Fibroblast of villous mesenchyme (primary cell): ENCODE results near the gene CDY2B. TPM values are rescaled to one million over a fixed set of nuclear protein-coding genes. Genes with fewer than 3 reads are reported as not detected.
"Not testable (repeated sequence)": the region's sequence is repeated elsewhere in the genome, so short reads cannot be mapped to it uniquely, and the experiment has no call there.

ENCODE experiments used
- DNase-seq: peaks from one replicate; pipeline ENCODE4 v3.0.0-alpha.2; 2010; ENCODE audit warnings: low read depth
- H3K4me3 ChIP-seq: 2 replicates; pipeline ENCODE4 v1.5.1; 2011; ENCODE audit warnings: low read depth, mild to moderate bottlenecking, low read length
- total RNA-seq: library from RNA; depleted of rRNA; stranded (reverse); fragments of >200 nt; gene quantifications from 2 replicates; pipeline ENCODE4 v1.2.3, GENCODE V29; 2012

The CDY2B gene, protein sequence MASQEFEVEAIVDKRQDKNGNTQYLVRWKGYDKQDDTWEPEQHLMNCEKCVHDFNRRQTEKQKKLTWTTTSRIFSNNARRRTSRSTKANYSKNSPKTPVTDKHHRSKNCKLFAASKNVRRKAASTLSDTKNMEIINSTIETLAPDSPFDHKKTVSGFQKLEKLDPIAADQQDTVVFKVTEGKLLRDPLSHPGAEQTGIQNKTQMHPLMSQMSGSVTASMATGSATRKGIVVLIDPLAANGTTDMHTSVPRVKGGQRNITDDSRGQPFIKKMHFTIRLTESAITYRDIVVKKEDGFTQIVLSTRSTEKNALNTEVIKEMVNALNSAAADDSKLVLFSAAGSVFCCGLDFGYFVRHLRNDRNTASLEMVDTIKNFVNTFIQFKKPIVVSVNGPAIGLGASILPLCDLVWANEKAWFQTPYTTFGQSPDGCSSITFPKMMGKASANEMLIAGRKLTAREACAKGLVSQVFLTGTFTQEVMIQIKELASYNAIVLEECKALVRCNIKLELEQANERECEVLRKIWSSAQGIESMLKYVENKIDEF
- not detected in 2 replicates for total RNA-seq

DNA sequence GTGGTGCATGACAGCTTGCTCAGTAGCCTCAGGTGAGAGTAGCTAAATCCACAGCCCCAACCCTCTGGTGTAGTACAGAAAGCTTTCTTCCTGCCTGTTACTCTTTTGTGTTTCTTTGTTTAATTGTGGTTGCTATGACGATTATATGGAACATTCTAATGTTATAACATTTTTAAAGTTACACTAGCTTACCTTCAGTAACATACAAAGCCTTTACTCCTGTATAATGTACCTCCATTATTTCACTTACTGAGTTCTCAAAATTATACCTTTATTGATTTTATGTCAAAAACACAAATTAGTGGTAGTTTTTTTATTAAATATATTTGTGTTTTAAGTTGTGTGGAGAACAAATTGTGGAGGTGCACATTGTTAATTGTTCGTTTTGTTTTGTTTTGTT lies at the start of gene CDY2B:
CDY2B (minus strand) TSS at position 101 of the 400 bp plus-strand sequence. CDS start 328 bp downstream, outside the sequence.
- not testable (repeated sequence) for DNase-seq, H3K4me3 ChIP-seq

DNA sequence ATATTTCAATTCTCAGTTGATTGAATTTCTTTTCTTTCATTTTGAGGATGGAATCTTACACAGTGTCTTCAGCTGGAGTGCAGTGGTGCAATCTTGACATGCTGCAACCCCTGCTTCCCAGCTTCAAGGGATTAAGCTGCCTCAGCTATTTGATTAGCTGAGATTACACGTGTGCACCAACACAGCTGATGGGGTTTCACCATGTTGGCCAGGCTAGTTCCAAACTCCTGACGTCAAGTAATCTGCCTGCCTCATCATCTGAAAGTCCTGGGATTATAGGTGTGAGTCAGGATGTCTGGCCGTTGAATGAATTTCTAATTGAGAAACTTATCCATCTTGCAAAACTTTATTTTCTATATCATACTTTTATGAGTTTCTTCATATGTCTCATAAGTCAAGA lies 28.0 kb upstream of the CDY2B start:
- H3K4me3 ChIP-seq, DNase-seq: not testable (repeated sequence)

DNA sequence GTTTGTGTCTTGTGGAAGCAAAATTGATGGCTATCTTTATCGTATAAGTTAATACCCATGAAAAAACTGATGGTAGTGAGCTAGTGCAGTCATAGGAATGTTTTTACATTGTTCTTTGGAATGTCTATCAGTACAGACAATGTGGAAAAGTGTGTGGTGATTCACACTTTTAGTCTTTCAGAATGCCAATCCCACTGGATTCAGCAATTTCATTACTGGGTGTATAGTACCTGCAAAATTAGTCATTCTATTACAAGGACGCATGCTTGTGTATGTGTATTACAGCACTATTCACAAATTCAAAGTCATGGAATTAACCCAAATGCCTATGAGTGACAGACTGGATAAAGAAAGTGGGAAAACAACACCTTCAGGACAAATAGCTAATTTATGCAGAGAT lies 27.3 kb upstream of the CDY2B start:
- H3K4me3 ChIP-seq, DNase-seq: not testable (repeated sequence)

DNA sequence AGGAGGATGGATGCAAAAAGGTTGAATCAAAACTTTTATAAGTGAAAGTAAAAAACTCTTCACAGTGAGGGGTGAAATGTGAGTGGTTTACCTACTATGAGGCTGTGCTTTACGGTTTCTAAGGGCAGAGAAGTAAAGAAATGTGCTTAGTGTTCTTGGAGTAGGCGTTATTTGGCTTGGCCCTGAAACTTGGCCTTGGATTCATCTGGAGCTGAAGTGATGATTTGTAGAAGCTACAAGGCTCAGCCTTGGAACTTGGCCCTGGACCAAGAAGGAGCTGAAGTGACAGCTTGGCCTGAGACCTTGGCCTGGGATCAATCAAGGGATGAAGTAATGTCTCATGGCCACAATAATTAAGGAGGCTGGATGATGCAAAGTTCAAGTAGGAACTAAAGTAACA lies 1.7 kb upstream of the CDY2B start:
- not testable (repeated sequence) for DNase-seq

DNA sequence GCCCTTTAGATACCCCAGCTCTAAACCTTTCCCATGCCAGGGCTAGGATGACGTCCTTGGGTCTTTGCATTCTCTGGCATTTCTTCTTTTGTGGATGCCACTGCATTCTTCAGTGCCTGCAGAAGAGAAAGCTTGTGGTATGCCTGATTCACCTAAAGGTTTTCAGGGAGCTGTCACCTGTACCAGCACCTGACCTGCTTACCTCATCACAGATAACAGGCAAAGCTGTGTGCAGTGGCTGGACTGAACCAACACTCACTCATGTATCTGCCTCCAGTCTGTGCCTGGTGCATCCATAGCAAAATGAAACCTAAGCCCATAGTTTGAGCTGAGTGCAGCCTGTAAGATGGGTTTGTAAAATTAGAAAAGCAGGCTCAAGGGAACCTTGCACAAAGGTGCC lies 3.3 kb downstream of the CDY2B start:
- not testable (repeated sequence) for DNase-seq, H3K4me3 ChIP-seq

More for the DNA sequence above, 1.7 kb upstream of the CDY2B start:
- not testable (repeated sequence) for H3K4me3 ChIP-seq

DNA sequence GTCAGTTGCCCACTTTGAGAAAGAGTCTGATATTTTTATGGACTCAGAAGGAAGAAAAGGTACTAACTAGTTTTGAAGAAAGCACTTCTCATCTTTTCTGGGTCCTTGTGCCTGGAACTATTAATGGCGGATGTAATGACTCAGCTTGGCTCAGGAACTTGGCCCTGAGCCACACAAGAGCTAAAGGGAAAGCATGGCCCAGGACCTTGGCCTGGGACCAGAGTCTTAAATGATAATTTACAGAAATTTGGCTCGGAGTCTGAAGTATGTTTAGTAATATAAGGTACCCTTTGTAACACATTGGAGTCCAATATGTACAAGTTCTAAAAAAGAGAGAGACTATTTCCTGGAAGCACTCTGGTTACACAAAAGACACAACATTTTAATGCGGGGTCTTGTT lies 4.6 kb downstream of the CDY2B start:
- not testable (repeated sequence) for DNase-seq, H3K4me3 ChIP-seq

DNA sequence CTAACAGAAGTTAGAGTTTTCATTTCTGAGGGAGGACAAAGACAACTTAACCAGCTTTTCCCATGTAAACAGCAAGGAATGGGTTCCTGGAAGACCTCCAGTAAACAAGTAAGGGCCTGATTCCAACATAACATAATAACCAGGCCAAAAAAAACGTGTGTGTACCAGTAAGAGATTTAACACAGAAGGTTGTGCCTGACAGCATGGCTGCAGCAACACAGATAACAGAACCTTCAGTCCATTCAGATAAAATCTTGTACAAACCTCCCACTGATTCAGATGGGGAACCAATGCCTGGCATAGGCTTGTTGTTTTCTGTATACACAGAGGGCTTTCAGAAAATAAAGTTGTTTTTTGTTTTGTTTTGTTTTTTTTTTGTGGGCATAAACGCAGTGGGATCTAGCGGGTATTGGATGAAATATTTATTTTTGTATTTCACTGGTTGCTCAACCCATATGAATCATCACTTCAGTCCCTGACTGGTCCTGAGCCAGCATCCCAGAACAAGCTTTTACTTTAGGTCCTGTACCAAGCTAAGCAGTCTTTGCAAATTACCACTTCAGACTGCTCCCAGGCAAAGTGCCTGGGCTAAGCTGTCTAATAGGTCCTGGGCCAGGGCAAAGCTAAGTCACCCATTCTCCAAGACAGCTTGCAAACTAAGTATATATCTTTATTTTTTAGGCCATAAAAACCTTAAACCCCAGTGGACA lies 8.7 kb downstream of the CDY2B start:
- not testable (repeated sequence) for H3K4me3 ChIP-seq, DNase-seq

DNA sequence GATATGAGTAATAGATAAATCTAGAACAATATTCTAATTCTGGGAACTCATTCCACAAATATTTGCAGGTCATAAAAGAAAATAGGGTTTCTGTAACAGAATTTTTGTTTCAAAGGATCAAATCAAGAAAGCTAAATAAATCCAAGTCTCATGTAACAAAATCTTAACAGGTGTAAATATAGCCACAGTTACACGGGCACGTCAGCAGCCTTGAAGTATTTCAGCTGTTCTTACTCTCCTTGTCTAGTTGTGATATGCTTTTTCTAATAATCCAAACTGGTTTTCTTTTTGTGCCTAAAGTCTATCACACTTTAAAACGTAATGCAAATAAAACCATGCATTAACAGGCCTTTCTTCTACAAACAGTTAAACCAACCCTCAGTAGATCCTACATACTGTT lies 9.3 kb downstream of the CDY2B start:
- DNase-seq, H3K4me3 ChIP-seq: not testable (repeated sequence)

DNA sequence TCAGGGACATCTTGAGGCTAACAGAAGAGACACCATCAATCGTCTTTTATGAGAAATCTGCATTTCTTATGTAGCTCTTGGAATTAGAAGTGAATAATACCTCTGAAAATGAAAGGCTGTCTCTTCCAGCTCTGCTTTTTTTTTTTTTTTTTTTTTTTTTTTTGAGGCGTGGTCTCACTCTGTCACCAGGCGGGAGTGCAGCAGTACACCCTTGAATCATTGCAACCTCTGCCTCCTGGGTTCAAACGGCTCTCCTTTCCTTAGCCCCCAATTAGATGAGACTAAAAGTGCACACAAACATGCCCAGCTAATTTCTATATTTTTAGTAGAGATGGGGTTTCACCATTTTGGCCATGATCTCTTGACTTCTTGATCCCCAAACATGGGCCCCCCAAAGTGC lies 12.2 kb downstream of the CDY2B start:
- not testable (repeated sequence) for H3K4me3 ChIP-seq, DNase-seq

DNA sequence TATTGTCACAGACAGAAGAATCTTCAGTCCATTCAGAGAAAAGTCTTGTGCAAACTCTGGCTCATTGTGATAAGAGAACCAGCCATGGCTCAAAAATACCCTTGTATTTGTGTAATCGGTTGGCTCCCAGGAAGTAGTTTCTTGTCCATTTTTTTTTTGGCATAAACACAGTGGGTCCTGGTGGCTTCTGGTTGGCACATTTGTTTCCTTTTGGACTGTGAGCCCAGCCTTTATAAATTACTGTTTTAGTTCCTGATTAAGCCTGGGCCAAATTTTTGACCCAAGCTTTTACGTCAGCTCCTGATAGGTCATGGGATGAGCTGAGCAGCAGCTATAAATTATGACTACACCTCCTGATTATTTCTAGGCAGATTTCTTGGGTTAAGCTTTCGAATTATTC lies 19.4 kb downstream of the CDY2B start:
- H3K4me3 ChIP-seq, DNase-seq: not testable (repeated sequence)

DNA sequence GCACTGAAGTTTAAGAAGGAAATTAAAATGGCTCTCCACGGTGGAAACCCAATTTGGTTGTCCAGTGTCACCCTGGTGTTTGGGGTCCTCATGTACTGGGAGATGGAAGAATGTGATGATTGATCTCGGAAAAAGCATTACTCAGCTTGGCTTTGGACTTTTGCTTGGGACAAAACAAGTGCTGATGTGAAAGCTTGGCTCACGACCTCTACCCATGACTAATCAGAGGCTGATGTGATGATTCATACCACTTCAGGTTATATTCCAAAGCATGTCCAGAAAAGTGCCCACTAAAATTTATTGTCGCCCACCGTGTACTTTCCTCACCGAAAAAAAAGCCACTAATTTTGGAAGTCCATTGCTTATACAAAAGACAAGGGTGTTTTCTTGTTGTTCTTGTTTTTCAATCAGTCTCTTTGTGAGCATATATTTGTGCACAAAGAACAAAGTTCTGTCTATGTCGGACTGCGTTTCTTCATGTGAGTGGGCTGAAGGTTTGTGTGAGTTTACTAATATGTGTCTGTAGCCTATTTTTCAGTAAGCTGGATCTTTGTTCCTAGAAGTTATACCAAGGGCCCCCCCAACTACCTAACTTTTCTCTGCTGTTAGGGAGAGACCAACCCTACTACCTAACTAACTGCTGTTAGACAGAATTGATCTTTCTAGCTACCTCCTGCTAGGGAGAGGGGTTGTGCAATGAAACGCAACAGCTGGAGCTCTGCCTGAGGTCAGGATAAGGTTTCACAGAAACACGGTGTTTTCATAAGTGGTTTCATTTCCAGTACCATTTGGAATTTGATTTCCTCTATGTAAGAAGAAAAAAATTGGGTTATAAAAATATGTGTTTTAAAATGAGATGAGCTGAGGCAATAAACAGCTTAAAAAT lies 22.8 kb downstream of the CDY2B start:
- not testable (repeated sequence) for H3K4me3 ChIP-seq, DNase-seq

DNA sequence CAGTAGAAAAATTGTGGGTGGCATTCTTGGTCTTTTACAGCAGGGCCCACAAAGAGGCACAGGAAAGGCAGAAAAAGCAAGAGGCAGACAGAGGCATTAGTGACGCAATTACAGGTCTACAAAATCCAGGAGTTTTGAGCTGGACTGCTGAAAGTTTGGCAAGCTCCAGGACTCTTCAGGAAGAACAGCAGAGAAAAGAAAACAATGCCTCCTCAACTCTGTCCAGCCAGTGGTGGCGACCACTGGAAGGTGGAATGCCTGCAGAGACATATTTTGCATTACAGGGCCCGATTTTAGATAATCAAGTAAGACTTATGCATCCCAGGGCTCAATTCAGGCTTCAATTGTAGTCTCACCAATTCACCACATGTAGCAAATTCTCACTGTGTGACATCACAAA lies 23.5 kb downstream of the CDY2B start:
- DNase-seq, H3K4me3 ChIP-seq: not testable (repeated sequence)

DNA sequence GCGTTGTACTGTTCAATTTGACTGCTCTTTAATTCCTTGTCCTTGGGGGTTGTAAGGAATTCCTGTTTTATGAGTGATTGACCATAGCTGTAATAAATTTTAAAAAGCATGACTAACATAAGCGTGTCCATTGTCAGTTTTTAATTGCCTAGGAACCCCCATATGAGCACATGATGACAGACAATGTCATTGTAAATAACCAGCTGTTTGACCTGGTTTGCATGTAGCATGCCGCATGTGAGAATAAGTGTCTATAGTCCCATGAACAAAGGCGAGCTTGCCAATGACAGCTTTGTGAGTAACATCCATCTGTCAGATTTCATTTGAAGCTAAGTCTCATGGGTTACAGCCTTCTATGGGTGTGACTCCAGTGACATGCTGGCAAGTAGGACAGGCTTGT lies 30.9 kb downstream of the CDY2B start:
- not testable (repeated sequence) for H3K4me3 ChIP-seq, DNase-seq

DNA sequence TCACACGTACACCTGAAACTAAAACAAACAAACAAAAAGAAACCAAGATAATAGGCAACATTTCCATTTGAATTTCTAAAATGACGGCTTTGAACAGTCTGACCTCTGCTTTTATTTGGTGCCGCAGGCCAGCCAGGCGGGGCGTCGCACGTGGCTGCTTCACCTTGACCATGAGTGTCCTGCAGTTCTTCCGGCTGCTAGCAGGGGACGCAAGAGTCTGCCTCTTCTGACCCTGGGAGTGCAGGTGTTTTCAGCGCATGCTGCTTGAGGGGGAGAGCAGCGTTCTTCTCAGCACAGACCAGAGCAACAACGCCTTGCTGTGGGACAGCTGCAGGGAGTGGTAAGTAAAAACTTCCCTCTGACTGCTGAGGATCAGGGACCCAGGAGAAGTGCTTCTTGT lies 47.9 kb downstream of the CDY2B start:
- not testable (repeated sequence) for DNase-seq, H3K4me3 ChIP-seq

Other genes starting within 250 kb of the CDY2B start
- gene CDY2A, start 145.6 kb upstream of the CDY2B start, total RNA-seq = not detected in 2 replicates